KOPT-K1 (cell line): ENCODE results near the gene DCAKD.

Experiments
- H3K27ac ChIP-seq: fragments of 200-600 bp; sonication (generic); 2 replicates; pipeline ENCODE4 v1.5.1; 2016; ENCODE audit warnings: antibody characterized with exemption, mild to moderate bottlenecking, low read depth, low read length; ENCODE audit not compliant: poor library complexity, severe bottlenecking
- H3K36me3 ChIP-seq: fragments of 200-600 bp; sonication (generic); 2 replicates; pipeline ENCODE4 v1.5.1; 2017; ENCODE audit warnings: antibody characterized with exemption, mild to moderate bottlenecking, low read length, moderate library complexity; ENCODE audit not compliant: insufficient read depth
- H3K9me3 ChIP-seq: fragments of 200-600 bp; sonication (generic); 2 replicates; pipeline ENCODE4 v1.5.1; 2017; ENCODE audit warnings: antibody characterized with exemption, low read length, mild to moderate bottlenecking; ENCODE audit not compliant: insufficient read depth, poor library complexity, severe bottlenecking

DCAKD gene, protein sequence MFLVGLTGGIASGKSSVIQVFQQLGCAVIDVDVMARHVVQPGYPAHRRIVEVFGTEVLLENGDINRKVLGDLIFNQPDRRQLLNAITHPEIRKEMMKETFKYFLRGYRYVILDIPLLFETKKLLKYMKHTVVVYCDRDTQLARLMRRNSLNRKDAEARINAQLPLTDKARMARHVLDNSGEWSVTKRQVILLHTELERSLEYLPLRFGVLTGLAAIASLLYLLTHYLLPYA

DNA sequence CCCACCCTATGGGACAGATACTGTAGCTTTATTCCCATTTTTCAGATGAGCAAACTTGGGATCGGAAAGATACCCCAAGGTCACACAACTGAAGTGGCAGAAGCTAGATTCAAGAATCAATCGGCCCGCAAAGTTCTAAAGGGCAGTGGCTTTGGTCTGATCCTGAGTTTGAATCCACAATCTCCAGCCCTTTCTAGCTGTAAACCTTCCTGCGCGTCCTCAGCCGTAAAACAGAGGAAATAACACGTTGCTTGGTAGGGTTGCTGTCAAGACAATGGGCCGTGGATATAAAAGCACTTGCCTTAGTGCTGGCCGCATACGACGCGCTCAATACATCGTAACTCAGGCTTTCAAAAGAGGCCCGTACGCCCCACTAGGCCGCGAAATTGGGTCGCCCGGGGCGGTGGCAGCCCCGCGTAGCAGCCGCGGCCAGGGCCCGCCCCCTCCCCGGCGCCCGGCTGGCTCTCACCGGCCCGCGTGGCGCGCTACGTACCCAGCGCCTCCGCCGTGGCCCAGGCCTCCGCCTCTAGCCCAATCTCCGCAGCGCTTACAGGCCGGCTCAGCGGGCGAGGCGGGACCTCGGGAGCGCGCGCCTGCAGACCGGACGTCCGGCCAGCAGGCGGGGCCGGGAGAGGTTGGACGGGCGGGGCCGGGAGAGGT, at the start of gene DCAKD:
DCAKD (minus strand) TSS at position 573 of the 660 bp plus-strand sequence. CDS start 16,747 bp downstream, outside the sequence.
- peaks cover 13% of the 10 kb centered on the region for H3K36me3 ChIP-seq
- no peaks in the 10 kb centered on the region for H3K9me3 ChIP-seq
- peak within 1 kb of the TSS; percentile 95 for H3K27ac ChIP-seq

DNA sequence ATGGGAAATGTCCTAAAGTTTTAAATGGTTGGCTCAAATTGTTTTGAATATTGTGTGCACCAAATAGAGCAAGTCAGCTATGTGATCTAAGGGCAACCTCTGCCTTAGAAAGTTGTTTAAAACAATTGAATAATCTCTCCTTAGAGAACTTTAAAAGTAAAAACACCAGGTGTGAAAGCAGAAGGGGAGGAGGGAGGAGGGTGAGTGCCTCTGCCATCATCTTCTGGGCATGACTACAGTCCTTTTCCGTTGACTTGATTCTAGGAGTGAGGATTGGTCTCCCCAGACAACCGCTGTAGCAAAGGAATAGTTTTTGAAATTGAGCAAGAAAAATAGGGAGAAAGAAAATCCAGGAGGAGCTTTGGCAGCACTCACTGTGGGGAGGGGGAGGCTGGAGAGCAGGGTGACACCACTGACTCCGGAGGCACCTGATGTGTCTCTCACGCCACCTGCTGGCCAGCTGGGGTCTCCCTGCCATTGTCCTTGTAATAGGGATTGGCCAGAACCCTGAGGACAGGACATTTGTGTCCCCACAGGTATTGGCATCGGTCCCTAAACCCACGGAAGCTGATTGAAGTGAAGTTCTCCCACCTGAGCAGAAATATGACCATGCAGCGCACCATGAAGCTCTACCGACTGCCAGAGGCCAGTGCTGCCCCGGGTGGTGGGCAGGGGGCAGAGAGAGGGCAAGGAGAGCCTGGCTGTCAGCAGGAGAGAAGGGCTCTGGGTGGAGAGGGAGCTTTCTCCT, 47.6 kb upstream of the DCAKD start:
- Histone ChIP-seq H3K27ac (no peak overlapping the region), H3K9me3 (no peaks in the 10 kb centered on the region), H3K36me3 (peaks cover 93% of the 10 kb centered on the region)

DNA sequence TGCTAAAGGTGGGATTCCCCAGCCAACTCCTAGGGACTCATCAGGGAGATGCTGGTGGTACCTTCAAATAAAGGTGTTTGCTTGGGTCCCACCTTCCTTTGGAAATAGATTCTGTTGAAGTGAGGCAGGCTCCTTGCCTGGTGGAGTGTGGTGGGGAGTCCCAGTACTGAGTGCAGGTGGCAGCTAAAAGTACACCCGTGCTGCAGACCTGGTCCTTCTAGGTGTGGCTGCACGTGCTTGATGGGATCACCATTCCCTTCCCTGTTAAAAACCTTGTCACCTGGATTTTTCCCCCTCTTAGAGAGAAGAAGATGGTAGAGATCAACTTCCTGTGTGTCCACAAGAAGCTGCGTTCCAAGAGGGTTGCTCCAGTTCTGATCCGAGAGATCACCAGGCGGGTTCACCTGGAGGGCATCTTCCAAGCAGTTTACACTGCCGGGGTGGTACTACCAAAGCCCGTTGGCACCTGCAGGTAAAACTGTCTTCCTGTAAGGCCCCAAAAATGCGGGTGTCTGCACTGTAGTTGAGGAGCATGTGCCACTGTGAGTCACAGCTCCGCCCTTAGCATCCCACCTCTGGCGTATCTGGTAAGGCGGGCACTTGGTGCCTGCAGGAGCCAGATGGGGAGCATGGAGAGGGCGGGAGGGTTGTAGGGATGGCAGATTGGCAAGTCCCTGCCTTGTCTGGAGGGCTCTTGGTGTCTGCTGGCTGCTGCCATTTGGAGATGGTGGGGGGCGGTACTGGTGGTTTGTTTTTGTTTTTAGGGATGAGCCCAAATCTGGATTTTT, 46.8 kb upstream of the DCAKD start:
- peaks cover 93% of the 10 kb centered on the region for H3K36me3 ChIP-seq
- H3K9me3 ChIP-seq, result no peaks in the 10 kb centered on the region
- H3K27ac ChIP-seq, result no peak overlapping the region

DNA sequence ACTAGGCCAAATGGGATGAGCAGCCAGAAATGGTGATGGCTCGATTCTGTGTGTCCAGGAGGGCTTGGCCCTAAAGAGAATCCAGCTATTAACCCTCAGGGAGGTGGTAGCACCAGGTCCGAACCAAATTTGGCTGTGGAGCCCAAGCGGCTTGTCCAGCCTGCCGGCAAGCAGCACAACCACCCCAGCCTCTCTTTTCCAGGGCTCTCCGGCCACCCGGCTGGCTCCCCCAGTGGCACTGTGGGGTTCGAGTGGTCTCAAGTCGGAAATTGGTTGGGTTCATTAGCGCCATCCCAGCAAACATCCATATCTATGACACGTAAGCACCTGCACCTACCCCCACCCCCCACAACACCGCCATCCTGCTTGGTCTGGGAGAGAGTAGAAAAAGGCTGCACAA, 45.5 kb upstream of the DCAKD start:
- H3K36me3 ChIP-seq, result peaks cover 93% of the 10 kb centered on the region
- H3K9me3 ChIP-seq, result no peaks in the 10 kb centered on the region
- H3K27ac ChIP-seq, result no peak overlapping the region

DNA sequence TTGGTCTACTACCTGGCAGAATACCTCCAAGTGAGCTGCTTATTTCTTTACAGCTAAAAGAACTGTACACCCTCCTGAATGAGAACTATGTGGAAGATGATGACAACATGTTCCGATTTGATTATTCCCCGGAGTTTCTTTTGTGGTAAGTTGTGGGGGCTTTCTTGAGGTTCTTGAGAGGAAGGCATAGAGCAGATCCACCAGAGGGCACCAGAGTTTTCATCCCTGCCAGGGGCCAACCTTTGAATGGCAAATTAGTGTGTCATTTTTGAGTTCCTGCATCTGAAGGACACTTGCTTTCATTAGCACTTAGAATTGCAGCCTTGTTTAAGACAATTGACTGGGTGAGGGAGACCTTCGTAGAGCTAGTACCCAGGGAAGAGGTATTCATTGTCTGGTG, 44.7 kb upstream of the DCAKD start:
- no peak overlapping the region for H3K27ac ChIP-seq
- peaks cover 93% of the 10 kb centered on the region for H3K36me3 ChIP-seq
- no peaks in the 10 kb centered on the region for H3K9me3 ChIP-seq

DNA sequence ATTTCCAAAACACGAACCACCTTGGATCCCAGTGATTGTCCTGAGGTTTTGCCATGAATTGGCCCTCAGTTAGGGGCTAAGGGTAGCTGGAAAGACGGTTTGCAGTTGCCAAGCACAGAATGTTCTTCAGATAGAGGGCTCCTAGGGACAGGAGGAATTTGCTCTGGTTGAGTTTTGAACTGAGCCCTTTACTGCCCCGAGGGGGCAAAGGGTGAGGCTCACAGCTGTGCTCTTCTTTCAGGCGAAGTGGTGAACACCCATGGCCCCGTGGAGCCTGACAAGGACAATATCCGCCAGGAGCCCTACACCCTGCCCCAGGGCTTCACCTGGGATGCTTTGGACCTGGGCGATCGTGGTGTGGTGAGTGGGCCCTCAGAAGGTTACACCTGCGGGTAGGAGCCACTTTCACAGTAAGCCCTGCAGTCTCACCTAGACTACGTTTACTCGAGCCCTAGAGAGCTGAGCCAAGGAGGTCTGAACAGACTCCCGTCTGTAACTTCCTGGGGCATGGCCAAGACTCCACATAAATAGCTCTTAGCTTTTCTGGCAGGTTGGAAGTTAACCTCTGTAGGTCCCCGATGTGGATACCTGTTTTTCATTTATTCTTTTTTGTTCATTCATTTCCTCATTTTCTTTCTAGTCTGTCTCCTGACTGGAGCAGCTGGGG, 42.1 kb upstream of the DCAKD start:
- peaks cover 100% of the 10 kb centered on the region for H3K36me3 ChIP-seq
- no peak overlapping the region for H3K27ac ChIP-seq
- no peaks in the 10 kb centered on the region for H3K9me3 ChIP-seq

DNA sequence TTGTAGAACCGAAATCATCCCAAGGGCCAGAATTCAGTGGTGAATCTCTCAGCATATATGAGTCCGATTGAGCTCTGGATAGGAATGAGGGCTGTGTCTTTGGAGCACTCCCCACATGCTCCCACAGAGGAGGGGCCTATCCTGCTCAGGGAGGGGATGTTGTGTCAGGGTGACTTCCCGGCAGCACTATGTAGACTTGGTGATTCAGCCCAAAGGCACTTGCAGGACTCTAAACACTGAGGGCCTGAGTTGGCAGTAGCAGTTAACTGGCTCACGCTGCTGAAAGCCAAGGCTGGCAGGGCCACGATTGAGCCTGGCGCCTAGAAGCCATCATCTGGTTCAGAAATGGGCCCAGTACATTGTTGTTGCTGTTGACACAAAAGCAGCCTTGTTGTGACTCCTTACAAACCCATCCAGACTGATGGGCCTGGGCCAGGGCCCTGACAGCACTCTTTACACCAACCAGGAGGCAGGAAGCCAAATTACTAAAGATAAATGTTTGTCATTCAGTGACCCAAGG, 41.5 kb upstream of the DCAKD start:
- no peak overlapping the region for H3K27ac ChIP-seq
- no peaks in the 10 kb centered on the region for H3K9me3 ChIP-seq
- H3K36me3 ChIP-seq, result peaks cover 100% of the 10 kb centered on the region

DNA sequence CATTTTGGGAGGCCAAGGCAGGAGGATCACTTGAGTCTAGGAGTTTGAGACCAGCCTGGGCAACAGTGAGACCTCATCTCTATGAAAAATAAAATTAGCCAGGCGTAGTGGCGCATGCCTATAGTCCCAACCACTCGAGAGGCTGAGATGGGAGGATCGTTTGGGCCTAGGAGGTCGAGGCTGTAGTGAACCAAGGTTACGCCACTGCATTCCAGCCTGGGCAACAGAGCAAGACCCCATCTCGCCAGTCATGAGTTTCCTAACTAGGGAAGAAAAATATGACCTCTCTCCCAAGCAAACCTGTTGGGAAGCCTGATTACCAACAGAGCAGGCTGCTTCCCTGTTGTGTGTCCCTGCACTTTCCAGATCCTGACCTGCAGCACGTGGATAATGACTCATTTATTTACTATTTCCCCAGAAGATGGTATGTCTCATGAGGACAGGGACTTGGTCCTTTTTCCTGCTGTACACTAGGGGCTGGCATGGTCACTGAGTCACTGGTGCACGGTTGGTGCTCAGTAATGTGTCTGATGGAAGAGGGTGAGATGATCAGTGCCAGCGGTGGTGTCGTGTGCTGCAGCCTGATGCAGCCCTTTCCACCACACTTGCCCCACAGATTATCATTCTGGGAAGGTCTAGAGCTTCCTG, 40.5 kb upstream of the DCAKD start:
- no peaks in the 10 kb centered on the region for H3K9me3 ChIP-seq
- H3K27ac ChIP-seq, result no peak overlapping the region
- peaks cover 100% of the 10 kb centered on the region for H3K36me3 ChIP-seq

DNA sequence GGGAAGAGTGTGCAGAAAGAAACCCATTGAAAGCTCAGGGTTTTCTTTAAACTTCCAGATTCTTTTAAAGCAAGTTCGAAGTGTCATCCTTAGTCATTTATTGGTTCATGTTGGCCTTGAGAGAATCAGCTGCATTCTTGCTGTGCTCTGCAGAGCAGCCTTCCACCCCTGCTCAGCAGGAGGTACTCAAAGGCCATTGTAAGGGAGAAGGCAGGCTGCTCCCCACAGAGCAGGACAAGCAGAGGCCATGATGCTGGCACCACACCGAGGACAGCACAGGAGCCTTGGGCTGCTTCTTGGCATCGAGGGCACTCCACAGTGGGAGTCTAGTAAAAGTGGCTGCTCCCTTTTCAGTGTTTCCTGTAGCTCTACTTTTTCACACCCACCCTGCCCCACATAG, 39.3 kb upstream of the DCAKD start:
- Histone ChIP-seq H3K36me3 (peaks cover 100% of the 10 kb centered on the region), H3K27ac (no peak overlapping the region), H3K9me3 (no peaks in the 10 kb centered on the region)

DNA sequence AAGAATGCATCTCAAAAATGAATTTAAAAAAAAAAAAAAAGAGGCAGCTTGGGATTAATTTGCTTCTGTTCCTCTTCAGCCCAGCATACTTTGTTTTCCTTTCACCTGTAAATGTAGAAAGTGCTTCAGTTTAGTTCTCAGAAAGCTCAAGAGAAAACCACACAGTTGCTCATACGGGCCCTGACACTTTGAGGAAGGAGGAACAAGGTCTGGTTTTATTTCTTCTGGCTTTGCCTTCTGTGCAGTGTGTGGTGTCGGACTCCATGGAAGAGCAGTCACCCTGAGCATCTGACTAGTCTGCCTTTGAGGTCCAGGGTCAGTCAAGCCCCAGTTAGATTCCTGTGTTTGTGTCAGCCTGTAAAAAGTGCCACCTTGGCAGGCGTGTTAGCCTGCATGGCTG, 37.3 kb upstream of the DCAKD start:
- no peak overlapping the region for H3K27ac ChIP-seq
- H3K36me3 ChIP-seq, result peaks cover 100% of the 10 kb centered on the region
- no peaks in the 10 kb centered on the region for H3K9me3 ChIP-seq

DNA sequence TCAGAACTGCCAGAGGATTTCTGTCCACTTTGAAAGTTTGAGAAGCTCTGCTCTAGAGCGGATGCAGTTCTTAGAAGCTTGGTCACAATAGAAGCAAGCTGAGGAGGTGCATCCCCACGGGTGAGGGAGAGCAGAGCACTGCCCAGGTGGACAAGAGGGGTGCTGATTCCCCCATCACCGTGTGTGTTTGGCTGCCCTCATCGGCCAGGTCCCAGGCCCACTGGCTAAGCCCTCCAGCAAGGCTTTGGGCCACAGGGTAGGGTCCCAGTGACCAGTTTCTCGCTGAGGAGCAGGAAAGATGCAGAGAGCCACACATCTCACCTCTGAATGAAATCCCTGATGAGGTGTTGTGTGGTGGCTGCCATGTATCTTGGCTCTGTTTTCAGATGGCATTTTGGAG, 36.5 kb upstream of the DCAKD start:
- Histone ChIP-seq H3K27ac (no peak overlapping the region), H3K9me3 (no peaks in the 10 kb centered on the region), H3K36me3 (peaks cover 100% of the 10 kb centered on the region)

DNA sequence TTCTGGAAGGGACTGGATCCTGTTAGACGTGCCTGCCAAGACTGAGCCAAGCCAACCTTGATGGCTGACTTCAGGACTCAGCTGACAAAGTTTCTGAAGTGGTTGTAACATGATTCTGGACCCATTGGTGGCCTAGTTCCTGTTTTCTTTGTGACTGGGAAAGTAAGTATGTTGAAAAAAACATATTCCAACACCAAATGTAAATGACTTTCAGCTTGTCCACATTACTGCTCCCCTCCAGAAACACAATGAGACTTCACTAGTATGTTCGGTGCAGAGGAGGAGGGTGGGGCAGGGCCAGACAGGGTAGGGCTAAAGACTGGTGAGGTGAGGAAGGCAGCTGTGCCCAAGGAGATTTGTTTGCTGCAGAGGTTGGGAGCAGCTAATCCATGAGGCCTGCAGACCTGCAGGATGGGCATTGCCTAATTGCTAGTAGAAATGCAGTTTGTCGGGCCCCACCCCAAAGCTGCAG, 36.1 kb upstream of the DCAKD start:
- H3K9me3 ChIP-seq, result no peaks in the 10 kb centered on the region
- H3K27ac ChIP-seq, result no peak overlapping the region
- peaks cover 100% of the 10 kb centered on the region for H3K36me3 ChIP-seq

DNA sequence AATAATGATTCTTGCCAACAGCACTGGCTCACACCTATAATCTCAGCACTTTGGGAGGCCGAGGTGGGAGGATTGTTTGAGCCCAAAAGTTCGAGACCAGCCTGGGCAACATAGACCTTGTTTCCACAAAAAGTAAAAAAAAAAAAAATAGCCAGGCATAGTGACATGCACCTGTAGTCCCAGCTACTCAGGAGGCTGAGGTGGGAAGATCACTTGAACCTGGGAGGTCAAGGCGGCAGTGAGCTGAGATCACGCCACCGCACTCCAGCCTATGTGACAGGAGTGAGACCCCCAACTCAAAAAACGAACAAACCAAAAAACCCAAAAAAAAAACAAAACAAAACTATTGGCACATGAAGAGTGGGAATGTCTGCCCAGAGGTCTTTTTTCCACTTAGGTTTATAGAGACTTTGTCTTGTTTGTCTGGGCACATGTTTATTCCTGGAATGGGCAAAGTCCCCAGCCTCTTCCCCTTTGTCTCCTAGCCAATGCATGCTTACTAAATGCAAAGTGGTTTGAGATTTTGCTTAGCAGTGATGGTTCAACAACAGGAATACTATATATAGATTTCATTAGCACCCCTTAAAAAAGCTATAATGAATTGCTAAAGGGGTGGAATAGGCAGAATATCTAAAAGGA, 35.6 kb upstream of the DCAKD start:
- Histone ChIP-seq H3K9me3 (no peaks in the 10 kb centered on the region), H3K36me3 (peaks cover 100% of the 10 kb centered on the region), H3K27ac (no peak overlapping the region)
